ENCODE results near the gene LGR5. TPM values are rescaled to one million over a fixed set of nuclear protein-coding genes. Genes with fewer than 3 reads are reported as not detected.

LGR5 gene
- total RNA-seq, 1 donor from 2014 or later = under 0.01 TPM

- DNase-seq (ENCODE audit: low spot score in 2 of 2) (peak in 1 of 2 donors; percentile 14), FAIRE-seq (no peak)
These were observed 782 bp upstream of the LGR5 start for GRCh38 chr12:71438670-71439361.

GRCh38 chr12:71439362-71439612 lies 311 bp upstream of the LGR5 start:
- FAIRE-seq (no peak), DNase-seq (ENCODE audit: low spot score in 2 of 2) (no peak)

- DNase-seq (ENCODE audit: low spot score in 2 of 2) (peak; percentile 11 to 40), FAIRE-seq (no peak)
These were observed 756 bp downstream of the LGR5 start for GRCh38 chr12:71440345-71440762.

DNA sequence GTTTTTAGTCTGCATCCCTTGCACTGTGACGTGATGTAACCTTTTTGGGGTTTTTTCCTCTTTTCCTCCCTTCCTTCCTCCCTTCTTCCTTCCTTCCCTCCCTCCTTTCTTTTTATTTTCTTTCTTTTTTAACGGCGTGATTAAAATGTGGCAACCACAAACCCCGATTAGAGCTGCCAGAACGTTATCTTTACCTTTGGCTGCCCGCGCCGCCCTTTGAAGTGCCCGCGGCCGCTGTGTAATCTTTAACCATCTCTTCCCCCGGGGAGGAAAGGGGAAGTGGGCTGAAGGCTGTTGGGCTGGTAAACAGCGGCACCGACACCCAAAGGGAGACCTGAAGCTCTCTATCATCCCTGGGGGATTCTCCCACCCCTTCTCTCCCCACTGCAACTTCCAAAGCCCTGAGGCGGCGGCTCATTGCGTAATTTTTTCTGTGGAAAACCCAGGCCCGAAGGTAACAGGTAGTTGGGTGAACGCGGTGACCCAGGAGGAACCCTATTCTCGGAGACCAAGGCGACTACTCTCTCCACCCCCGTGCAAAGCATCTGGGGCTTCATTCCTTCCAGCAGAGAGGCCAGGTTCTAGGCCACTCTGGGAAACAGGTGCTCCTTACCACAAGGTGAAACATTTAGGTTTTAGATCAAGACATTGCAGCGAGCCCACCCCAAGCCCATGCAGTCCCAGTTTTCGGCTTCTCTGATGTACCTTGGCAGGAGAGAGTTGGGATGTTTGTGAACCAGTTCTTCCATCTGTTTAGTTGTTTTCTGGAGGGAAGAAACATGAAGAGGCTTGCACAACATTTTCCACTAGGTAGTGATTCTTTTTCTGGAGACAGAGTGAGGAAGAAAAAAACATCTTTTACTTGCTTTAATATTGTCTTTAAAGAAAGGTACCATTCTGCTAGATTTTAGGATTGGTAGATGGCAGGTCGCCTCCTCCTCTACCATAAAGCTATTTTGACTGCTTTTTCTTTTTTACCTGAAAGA lies 1.5 kb downstream of the LGR5 start:
- FAIRE-seq (no peak), DNase-seq (ENCODE audit: low spot score in 2 of 2) (no peak)

DNA sequence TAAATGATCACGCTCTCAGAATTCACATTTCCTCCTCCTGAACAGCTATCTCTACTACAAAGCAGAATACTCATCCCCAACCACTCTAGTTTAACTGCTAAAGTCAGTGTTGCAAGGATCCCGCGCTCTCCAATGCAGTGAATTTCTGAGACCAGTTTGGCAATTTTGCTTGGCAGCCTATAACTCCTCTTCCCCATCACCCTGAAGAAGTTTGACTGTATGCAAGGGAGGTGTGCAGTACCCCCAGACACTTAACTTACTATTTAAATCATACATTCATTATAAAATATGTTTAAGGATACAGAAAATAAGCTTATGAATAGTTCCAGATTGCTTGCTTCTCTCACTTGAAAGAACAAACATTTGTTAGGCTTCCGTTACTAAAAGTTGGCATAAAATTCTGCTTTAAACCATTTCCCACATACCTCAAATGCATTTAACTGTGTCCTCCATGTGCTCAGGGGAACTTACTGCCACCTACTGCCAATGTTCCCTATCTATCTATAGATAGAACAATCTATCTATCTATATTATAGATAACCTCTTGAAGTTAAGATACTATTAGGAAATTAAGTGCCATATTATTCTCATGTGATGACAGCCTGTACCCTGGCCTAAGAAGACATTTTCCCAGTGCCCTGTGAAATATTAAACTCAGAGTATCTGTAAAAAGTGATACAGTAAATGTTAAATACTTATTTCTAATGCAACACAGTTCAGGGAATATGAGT lies 2.4 kb downstream of the LGR5 start:
- no peak for DNase-seq (ENCODE audit: low spot score in 2 of 2)
- FAIRE-seq = no peak

DNA sequence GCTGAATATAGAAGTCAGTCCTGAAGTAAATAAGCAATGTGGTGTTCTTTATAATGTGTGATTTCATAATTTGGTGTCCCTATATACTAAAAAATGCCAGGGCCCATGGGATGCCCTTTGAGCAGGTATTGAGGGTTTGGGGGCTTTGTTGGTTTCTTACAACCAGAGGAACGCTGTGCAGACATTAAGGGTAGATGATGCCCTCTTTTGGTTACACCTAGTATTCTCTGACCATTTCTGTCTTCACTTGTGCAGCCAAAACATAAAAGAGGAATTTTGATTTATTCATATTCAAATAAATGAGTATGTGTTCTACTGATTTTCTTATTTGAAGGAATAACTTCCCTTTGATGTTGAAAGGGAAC lies 3.0 kb downstream of the LGR5 start:
- no peak for FAIRE-seq
- no peak for DNase-seq (ENCODE audit: low spot score in 2 of 2)

DNA sequence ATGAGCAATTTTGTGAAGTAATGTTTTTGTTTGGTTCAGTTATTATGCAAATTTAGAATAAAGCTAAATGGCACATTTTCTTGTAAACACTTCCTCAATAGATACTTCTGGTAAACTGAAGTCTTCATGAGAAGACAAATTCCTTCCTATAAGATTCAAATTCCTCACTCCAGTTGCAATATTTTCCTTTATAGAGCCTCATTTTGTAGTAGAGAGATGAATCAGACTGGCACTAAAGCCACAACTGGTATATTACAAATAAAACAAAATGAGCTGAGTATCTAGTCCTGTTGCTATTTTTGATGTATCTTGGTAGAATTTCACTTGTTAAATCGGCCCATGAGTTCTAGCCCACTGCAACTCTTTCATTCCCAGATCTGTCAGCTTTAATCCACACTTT lies 5.5 kb downstream of the LGR5 start:
- FAIRE-seq = no peak
- DNase-seq (ENCODE audit: low spot score in 2 of 2) = no peak

DNA sequence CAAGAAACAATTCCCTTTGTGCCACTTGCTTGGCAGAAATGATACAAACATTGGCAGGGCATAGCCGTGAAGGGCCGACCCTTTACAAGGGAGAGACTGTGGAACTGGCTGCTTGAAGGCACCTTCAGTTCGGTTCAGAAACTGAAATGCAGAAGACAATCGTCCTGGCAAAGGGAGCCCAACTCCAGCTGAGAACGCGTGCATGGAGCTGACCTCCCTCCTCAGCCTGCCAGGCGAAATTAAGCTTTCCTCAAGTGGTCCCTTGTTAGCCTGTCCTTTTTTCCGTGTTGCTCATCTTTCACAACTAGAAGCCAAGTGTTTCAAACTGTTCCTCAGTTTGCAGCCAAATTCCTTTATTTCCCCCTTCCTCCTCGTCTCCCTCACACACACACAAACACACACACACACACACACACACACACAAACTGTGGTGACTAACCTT lies 8.1 kb downstream of the LGR5 start:
- FAIRE-seq = no peak
- no peak for DNase-seq (ENCODE audit: low spot score in 2 of 2)

DNA sequence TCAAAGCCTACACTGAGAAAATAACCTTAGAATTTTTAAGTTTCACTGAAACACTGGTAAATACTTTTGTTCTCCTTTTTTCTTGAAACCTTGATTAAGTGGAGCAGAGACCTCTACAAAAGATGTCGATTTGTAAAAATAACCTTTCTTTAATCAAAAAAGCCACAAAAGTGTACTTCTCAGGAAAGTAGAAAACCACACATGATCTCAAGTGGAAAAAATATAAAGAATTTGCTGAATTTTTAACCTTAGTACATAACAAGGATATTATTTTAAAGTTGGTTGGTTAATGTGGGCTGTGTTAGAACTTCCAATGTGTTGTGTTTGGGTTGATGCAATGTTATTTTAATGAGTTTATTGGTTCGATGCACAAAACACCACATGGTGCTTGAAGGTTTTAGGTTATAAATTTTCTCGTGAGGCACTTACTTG lies 8.6 kb downstream of the LGR5 start:
- no peak for DNase-seq (ENCODE audit: low spot score in 2 of 2)

GRCh38 chr12:71449373-71450070 lies 9.9 kb downstream of the LGR5 start:
- FAIRE-seq (no peak), DNase-seq (ENCODE audit: low spot score in 2 of 2) (no peak)

More for the DNA sequence above, 8.6 kb downstream of the LGR5 start:
- no peak for FAIRE-seq

- FAIRE-seq = no peak
- no peak for DNase-seq (ENCODE audit: low spot score in 2 of 2)
These were observed 12.4 kb downstream of the LGR5 start for GRCh38 chr12:71452006-71452405.

DNA sequence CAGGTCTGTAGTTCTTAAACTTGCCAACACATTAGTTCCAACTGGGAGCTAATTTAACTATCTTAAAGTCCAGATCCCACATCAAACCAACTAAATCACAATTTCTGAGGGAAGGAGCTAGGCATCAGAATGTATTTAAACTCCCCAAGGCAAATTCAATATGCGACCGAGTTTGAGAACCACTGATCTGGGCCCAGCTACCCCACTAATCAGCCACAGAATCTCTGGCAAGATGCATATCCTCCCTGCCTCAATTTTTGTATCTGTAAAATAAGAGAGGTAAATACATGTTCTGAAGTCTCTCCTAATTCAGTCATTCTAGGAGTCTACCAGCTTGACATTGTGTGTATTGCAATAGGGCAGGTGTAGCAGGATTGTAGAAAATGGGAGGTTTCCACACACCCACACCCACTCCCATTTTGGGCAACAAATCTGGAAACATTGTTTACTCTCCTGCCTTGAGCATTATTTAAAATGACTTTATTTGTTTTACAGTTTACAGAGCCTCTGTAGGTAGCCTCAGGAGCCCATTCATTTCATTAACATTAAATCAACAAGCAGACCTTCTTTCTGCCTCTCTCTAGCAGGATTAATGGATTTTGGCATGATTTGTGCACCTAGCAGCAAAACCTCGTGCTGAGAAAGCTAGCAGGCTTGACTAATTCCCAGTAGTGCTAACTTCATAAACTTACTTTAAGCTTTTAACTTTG lies 15.6 kb downstream of the LGR5 start:
- DNase-seq (ENCODE audit: low spot score in 2 of 2) = no peak
- FAIRE-seq = no peak

DNA sequence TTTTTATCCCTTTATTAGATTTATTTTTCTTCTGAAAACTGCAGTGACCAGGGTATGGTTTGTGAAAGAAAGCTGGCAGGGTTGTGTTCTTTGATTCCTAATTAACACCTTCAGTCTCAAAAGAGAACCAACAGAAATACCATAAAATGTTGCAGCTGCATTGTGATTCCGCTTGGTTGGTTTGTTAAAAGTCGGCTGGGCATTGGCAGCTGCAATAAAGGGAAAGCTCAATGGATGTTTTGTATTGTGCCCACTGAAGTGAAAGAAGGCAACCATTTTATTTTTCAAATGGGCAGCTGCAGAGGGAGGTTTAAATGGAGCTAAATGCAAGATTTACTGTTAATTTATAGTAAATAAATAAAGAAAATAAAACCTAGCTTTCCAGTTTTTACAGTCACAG lies 16.7 kb downstream of the LGR5 start:
- DNase-seq (ENCODE audit: low spot score in 2 of 2) (no peak), FAIRE-seq (peak; percentile 34)

DNA sequence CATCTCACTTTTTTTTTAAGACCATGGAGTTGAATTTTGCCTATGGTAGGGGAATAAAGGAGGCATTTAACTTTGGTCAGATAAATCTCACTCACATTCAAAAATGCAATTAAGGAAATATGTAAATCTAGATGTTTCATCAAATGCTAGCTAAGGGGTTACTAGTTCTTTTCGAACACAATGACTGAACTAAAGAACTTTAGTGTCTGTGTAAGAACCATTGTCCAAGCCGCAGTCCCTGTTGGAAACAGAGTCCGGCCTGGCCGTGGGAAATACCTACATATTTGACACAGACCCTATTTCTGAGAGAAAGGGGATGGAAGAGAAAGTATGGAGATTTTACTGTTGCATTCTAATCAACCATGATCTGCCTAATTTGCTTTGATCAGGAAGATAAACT lies 17.4 kb downstream of the LGR5 start:
- no peak for DNase-seq (ENCODE audit: low spot score in 2 of 2)
- FAIRE-seq = no peak

- no peak for FAIRE-seq
These were observed 20.7 kb downstream of the LGR5 start for GRCh38 chr12:71460318-71460717.

DNA sequence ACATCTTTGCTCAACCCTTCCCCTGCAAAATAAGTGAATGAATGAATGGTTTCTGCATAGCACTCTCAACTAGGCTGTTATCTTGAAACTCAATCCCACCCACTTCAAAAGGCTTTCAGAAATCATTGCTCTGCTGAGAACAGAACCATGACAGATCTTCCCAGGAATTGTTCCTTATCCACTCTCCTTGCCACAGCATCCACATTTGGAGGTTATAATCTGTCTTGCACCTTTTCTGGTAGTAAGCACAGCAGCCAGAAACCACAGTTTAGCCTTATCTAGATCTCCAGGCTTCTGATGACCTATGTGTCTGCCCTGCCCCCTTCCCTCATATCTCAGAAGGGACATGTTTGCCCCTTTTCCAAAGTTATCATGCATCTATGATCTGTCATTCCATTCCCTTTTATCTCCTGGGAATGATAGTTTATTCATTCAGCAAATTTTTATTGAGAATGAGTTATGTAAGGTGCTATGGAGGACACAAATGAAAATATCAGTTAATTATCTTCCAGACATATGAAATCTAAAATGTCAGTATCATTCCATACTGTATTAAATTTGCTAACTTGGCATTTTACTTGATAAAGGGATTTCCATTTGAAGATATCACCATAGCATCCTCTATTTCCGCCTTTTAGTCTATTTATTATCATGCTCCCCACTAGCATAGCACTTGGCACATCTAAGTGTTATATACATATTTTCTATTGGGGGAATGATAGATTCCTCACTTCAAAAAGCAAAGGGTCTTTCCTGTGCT lies 21.4 kb downstream of the LGR5 start:
- FAIRE-seq = no peak
- no peak for DNase-seq (ENCODE audit: low spot score in 2 of 2)

More at GRCh38 chr12:71460318-71460717, 20.7 kb downstream of the LGR5 start:
- no peak for DNase-seq (ENCODE audit: low spot score in 2 of 2)

DNA sequence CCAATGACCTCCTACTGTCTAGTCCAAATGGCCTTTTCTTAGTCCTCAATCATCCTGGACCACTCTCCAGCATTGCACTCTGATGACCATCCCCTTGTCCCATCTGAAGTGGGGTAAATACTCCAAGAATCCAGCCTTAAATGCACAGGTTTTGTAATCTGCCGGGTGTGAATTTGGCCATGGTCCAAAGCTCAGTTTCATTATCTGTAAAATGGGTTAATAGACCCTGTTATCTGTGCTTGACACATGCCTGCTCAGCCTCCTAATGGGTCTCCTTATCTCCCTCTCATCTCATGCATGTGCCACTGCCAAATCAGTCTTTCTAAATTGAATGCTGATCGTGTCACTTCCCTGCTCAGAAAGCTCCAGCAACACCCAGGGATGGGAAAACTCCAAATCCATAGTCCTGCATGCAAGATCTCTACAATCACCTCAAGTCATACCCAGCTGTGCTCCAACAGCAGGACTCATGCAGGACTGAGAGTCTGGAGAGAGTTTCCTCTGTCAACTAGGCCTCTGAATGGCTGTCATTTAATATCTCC lies 22.3 kb downstream of the LGR5 start:
- no peak for DNase-seq (ENCODE audit: low spot score in 2 of 2)
- FAIRE-seq = no peak

GRCh38 chr12:71465796-71466195 lies 26.2 kb downstream of the LGR5 start:
- no peak for FAIRE-seq
- no peak for DNase-seq (ENCODE audit: low spot score in 2 of 2)

GRCh38 chr12:71469258-71469750 lies 29.7 kb downstream of the LGR5 start:
- DNase-seq (ENCODE audit: low spot score in 2 of 2) (no peak), FAIRE-seq (no peak)

Measured in frontal cortex (tissue), 4 donors.